ENCODE data around the gene MMS22L. TPM values are rescaled to one million over a fixed set of nuclear protein-coding genes. Genes with fewer than 3 reads are reported as not detected.

Gene MMS22L
- polyA plus RNA-seq, 3 donors: 1.6 to 3.4 (median 2.1) TPM

DNA sequence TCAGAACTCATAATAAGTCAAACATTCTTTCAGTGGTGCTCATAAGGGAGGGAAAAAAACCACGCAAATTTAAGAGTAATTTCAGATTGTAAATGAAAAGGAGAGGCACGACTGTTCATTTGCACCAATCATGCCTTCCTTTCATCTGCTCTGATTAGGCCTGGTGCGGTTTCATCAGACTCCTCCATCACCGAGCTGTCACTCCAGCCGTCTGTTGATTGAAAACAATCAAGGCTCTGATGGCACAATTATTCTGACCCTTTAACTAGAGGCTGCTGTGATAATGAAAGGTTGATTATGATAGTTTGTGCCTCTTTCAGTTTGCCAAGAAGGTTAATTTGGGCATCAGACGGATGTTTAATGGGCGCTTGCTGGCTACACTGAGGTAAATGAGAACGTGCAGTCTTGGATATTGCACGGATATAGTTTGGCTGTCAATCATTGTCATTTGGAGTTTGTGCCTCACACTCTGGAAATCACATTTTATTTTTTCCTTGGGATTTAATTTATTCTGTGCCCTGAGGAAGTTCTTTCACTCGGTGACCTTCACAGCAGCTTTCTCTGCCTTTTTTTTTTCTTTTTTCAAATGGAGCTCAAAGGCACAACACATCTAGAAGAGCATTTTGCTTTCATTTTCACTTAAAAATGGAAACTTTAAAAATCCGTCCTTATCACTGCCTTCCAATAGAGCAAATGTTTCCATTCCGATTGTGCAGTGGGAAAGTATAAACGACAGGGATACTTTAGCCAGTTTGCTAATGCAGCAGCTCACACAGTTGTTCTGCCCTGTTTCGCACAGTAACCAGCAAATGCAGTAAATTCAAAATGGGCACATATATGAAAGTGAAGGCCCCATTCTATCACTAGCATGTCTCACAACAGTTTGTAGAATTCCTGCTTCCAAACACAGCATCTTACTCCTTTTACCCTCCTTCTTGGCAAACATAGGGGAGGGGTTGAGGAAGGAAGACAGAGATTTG lies 185.7 kb downstream of the MMS22L start:
- Histone ChIP-seq H4K20me1 (ENCODE audit: insufficient read depth, low read length) (no peaks in the 10 kb centered on the region), H3K4me1 (ENCODE audit: control insufficient read depth in 1 of 2, insufficient read depth in 2 of 2, low read length in 2 of 2) (no peaks in the 10 kb centered on the region), H3K4me2 (replicated peaks; ENCODE audit: extremely low read depth, low read length, poor library complexity, severe bottlenecking) (no peak overlapping the region), H3K4me3 (replicated peaks in 1 of 3; ENCODE audit: low read depth in 2 of 3, low read length in 3 of 3) (no peak overlapping the region), H3K79me2 (ENCODE audit: insufficient read depth, low read length) (no peaks in the 10 kb centered on the region), H2AFZ (ENCODE audit: insufficient read depth, low read depth, low read length, poor library complexity, severe bottlenecking) (no peak overlapping the region), H3K27me3 (ENCODE audit: control insufficient read depth in 2 of 2, insufficient read depth in 2 of 2, low read length in 2 of 2) (no peaks in the 10 kb centered on the region), H3K36me3 (replicated peaks in 1 of 2; ENCODE audit: control insufficient read depth in 1 of 2, insufficient read depth in 2 of 2, low read length in 2 of 2) (no peaks in the 10 kb centered on the region), H3K27ac (ENCODE audit: low read depth in 1 of 2, low read length in 2 of 2) (no peak overlapping the region), H3K9me3 (replicated peaks in 1 of 2; ENCODE audit: control insufficient read depth in 1 of 2, insufficient read depth in 1 of 2, low read length in 2 of 2) (no peaks in the 10 kb centered on the region), H3K9ac (ENCODE audit: insufficient read depth, low read length, poor library complexity, severe bottlenecking) (no peak overlapping the region)
- H3K27me3 Mint-ChIP-seq (ENCODE audit: low read depth in 3 of 3): peaks cover 0 to 1% (median 0%) of the 10 kb centered on the region in 3 donors
- DNase-seq: no peak
- H3K4me3 Mint-ChIP-seq: no peak overlapping the region
- H3K9me3 Mint-ChIP-seq: no peaks in the 10 kb centered on the region
- TF ChIP-seq, protein P1, sequence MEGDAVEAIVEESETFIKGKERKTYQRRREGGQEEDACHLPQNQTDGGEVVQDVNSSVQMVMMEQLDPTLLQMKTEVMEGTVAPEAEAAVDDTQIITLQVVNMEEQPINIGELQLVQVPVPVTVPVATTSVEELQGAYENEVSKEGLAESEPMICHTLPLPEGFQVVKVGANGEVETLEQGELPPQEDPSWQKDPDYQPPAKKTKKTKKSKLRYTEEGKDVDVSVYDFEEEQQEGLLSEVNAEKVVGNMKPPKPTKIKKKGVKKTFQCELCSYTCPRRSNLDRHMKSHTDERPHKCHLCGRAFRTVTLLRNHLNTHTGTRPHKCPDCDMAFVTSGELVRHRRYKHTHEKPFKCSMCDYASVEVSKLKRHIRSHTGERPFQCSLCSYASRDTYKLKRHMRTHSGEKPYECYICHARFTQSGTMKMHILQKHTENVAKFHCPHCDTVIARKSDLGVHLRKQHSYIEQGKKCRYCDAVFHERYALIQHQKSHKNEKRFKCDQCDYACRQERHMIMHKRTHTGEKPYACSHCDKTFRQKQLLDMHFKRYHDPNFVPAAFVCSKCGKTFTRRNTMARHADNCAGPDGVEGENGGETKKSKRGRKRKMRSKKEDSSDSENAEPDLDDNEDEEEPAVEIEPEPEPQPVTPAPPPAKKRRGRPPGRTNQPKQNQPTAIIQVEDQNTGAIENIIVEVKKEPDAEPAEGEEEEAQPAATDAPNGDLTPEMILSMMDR (IDR thresholded peaks at IDR 0.05): no peak
- H3K4me1 Mint-ChIP-seq: no peaks in the 10 kb centered on the region
- 39% methylated on average over 2 of the region's 14 CpGs for WGBS (ENCODE audit: insufficient coverage)
- intact Hi-C loops (cut with micrococcal nuclease): no loop called here
- H3K27ac Mint-ChIP-seq: no peak overlapping the region
- H3K36me3 Mint-ChIP-seq: no peaks in the 10 kb centered on the region

DNA sequence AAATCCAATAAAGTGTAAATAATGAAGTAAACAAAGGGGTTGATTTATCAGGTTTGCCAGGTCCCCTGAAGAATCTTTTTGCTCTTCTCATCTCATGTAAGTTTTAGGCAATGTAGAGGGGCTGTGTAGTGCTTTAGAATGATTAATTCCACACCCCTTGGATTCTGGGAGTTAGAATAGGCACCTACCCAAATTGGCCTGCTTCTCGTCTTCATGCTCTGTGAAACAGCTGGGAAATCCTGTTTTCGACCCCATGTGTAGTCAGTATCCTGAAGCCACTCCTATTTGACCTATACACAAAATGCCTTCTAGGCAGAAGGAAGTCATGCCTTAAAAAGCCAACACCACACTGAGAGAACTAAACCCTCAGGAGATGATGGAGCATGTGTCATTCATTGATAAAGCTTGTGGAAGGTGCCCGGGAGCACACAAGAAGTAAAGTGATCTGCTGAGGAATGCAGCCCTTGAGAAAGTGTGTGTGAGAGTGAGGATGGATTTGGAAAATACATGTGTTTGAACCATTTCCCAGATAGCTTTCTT lies 187.6 kb downstream of the MMS22L start:
- no peaks in the 10 kb centered on the region for H3K36me3 Mint-ChIP-seq
- peaks cover 0 to 1% (median 0%) of the 10 kb centered on the region in 3 donors for H3K27me3 Mint-ChIP-seq (ENCODE audit: low read depth in 3 of 3)
- TF ChIP-seq, protein P1 (IDR thresholded peaks at IDR 0.05): no peak
- no peak overlapping the region for H3K4me2 ChIP-seq (replicated peaks; ENCODE audit: extremely low read depth, low read length, poor library complexity, severe bottlenecking)
- no peaks in the 10 kb centered on the region for H3K36me3 ChIP-seq (replicated peaks in 1 of 2; ENCODE audit: control insufficient read depth in 1 of 2, insufficient read depth in 2 of 2, low read length in 2 of 2)
- H3K27ac Mint-ChIP-seq: no peak overlapping the region
- no peaks in the 10 kb centered on the region for H4K20me1 ChIP-seq (ENCODE audit: insufficient read depth, low read length)
- no peak overlapping the region for H2AFZ ChIP-seq (ENCODE audit: insufficient read depth, low read depth, low read length, poor library complexity, severe bottlenecking)
- no CpG with 5 or more reads among the region's 3 CpGs for WGBS (ENCODE audit: insufficient coverage)
- no peaks in the 10 kb centered on the region for H3K4me1 ChIP-seq (ENCODE audit: control insufficient read depth in 1 of 2, insufficient read depth in 2 of 2, low read length in 2 of 2)
- H3K79me2 ChIP-seq (ENCODE audit: insufficient read depth, low read length): no peaks in the 10 kb centered on the region
- no peak for DNase-seq
- H3K4me3 ChIP-seq (replicated peaks in 1 of 3; ENCODE audit: low read depth in 2 of 3, low read length in 3 of 3): no peak overlapping the region
- intact Hi-C loops (cut with micrococcal nuclease): no loop called here
- no peaks in the 10 kb centered on the region for H3K4me1 Mint-ChIP-seq
- no peaks in the 10 kb centered on the region for H3K27me3 ChIP-seq (ENCODE audit: control insufficient read depth in 2 of 2, insufficient read depth in 2 of 2, low read length in 2 of 2)
- no peak overlapping the region for H3K4me3 Mint-ChIP-seq
- H3K9me3 ChIP-seq (replicated peaks in 1 of 2; ENCODE audit: control insufficient read depth in 1 of 2, insufficient read depth in 1 of 2, low read length in 2 of 2): no peaks in the 10 kb centered on the region
- H3K9me3 Mint-ChIP-seq: peaks cover 0 to 2% (median 0%) of the 10 kb centered on the region in 7 donors
- no peak overlapping the region for H3K27ac ChIP-seq (ENCODE audit: low read depth in 1 of 2, low read length in 2 of 2)
- no peak overlapping the region for H3K9ac ChIP-seq (ENCODE audit: insufficient read depth, low read length, poor library complexity, severe bottlenecking)
